K562 (cell line): ENCODE data around the gene CTSW. TPM values are rescaled to one million over a fixed set of nuclear protein-coding genes. Genes with fewer than 3 reads are reported as not detected.

ENCODE experiments used
- E2F6 ChIP-seq, 2 experiments: IDR thresholded peaks; 2 replicates each; pipeline ENCODE4 v1.6.1; 2011; ENCODE audit warnings: borderline replicate concordance in 1 of 2, control low read depth in 1 of 2, low read depth in 1 of 2, low read length in 1 of 2, mild to moderate bottlenecking in 1 of 2, mixed read lengths in 1 of 2, moderate library complexity in 1 of 2; ENCODE audit not compliant: insufficient read depth in 1 of 2, insufficient read length in 1 of 2, poor library complexity in 1 of 2, severe bottlenecking in 1 of 2; ENCODE audit errors: extremely low read depth in 1 of 2
- ERF ChIP-seq: fragments of 450-650 bp; formaldehyde crosslinking; IDR thresholded peaks from 2 replicates; pipeline ENCODE4 v1.4.0; 2020; ENCODE audit warnings: mild to moderate bottlenecking, mixed read lengths
- ESRRB ChIP-seq: fragments of 250-450 bp; sonication (Bioruptor Pico); IDR thresholded peaks from 2 replicates; pipeline ENCODE4 v1.5.0; 2020; ENCODE audit warnings: mild to moderate bottlenecking, moderate library complexity, borderline replicate concordance
- GTF2E2 ChIP-seq: fragments of 200-800 bp; sonication (Bioruptor generic); IDR thresholded peaks from 2 replicates; pipeline ENCODE4 v1.6.1; 2016; ENCODE audit warnings: missing genetic modification characterization, missing compliant biosample characterization
- GTF2F1 ChIP-seq: IDR thresholded peaks from 2 replicates; pipeline ENCODE4 v1.6.1; 2011; ENCODE audit warnings: low read depth, low read length, improper control_type of control experiment
- HDGF ChIP-seq: fragments of 450-650 bp; IDR thresholded peaks from 2 replicates; pipeline ENCODE4 v1.6.1; 2016
- LEF1 ChIP-seq: fragments of 450-650 bp; IDR thresholded peaks from 2 replicates; pipeline ENCODE4 v1.6.1; 2016; ENCODE audit warnings: mild to moderate bottlenecking
- MEF2A ChIP-seq: IDR thresholded peaks from 2 replicates; pipeline ENCODE4 v1.6.1; 2011; ENCODE audit warnings: low read depth, mild to moderate bottlenecking, low read length, moderate library complexity; ENCODE audit not compliant: control insufficient read depth
- NCOA1 ChIP-seq: fragments of 450-650 bp; IDR thresholded peaks from 2 replicates; pipeline ENCODE4 v1.6.1; 2016; ENCODE audit warnings: low read depth
- PHTF2 ChIP-seq: fragments of 250-450 bp; sonication (Bioruptor Pico); IDR thresholded peaks from 2 replicates; pipeline ENCODE4 v1.5.0; 2021; ENCODE audit warnings: mild to moderate bottlenecking
- PPARD ChIP-seq: fragments of 250-450 bp; sonication (Bioruptor Pico); IDR thresholded peaks from 2 replicates; pipeline ENCODE4 v1.8.0; 2022; ENCODE audit warnings: inconsistent platforms, mild to moderate bottlenecking, moderate library complexity
- XRCC5 ChIP-seq: fragments of 200-400 bp; formaldehyde crosslinking; IDR thresholded peaks from 2 replicates; pipeline ENCODE4 v1.6.1; 2017; ENCODE audit warnings: low read depth, mild to moderate bottlenecking, low read length
- ZNF717 ChIP-seq: fragments of 250-450 bp; sonication (Bioruptor Pico); IDR thresholded peaks from 2 replicates; pipeline ENCODE4 v1.5.0; 2021
- polyA plus RNA-seq, 8 experiments: library from polyadenylated mRNA; depleted of rRNA in 4 of 8; stranded (reverse) in 5 of 8; unstranded in 3 of 8; fragments of >200 nt; fragmentation: Nextera tagmentation in 2 of 8; fragmentation: Illumina TruSeq in 1 of 8; extraction: Ambion mirVana in 2 of 8; extraction: Trizol in 1 of 8; gene quantifications; 2 replicates each; pipeline versions ENCODE4 v1.2.1 to v1.2.3, GENCODE V29; 2011 to 2014; ENCODE audit warnings: inconsistent platforms in 1 of 8, missing spikeins in 1 of 8
- total RNA-seq, 7 experiments: library from RNA; depleted of rRNA in 6 of 7; stranded (reverse); fragments of >200 nt in 6 of 7; fragmentation: Illumina TruSeq in 2 of 7; extraction: Trizol in 2 of 7; gene quantifications; 2 replicates each; pipeline versions ENCODE4 v1.2.1 to v1.2.3, GENCODE V29; 2011 to 2021; ENCODE audit warnings: low replicate concordance in 1 of 7
- TF ChIP-seq, protein P1 (sequence below): fragments of 200-600 bp; sonication (generic); IDR thresholded peaks from one replicate; pipeline ENCODE4 v1.6.1; 2012; ENCODE audit warnings: mild to moderate bottlenecking, low read depth, low read length, inconsistent platforms

Gene CTSW
- total and polyA plus RNA-seq, 9 of the 15 experiments (the other 6 are each of a cell fraction or from before 2014, with no cell fraction given), result 0.04 TPM; not detected in 8

DNA sequence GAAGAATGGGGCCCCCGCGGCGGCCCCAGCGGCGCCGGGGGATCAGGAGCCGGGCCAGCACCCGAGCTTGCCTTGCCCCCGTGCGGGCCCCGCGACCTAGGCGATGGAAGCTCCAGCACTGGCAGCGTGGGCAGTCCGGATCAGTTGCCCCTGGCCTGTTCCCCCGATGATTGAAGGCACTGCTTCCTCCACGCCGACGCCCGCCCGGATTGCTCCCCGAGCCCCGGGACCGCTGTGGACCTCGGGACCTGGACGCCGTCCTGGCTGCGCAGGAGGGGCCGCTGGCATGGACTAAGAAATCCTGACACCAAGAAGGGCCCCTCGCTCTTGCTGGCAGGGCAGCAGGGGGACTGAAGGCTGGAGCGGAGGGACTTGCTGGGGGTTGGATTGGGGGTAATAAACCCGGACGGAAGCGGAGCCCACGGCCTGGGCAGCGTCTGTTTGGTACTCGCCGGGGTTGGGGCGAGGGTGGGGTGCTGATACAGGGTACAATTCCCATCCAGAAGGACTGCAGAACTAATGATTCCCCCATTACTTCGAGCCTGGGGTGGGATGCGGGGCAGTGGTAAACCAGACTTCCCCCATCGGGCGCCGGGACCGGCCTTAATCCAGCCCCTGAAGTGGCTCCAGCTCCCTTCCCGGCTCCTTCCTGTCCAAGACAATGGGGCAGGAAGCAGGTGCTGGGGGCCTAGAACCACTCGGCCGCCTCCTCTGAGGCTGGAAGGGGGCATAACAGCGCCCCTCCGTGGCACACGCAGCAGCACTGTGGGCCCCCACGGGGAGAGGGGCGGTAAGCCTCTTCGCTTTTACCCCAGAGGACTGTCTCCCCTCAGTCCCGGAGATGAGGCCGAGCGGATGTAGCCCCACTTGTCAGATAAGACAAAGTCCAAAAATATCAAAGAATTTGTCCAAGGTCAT lies 11.8 kb downstream of the CTSW start (continued):
- TF ChIP-seq, protein P1, sequence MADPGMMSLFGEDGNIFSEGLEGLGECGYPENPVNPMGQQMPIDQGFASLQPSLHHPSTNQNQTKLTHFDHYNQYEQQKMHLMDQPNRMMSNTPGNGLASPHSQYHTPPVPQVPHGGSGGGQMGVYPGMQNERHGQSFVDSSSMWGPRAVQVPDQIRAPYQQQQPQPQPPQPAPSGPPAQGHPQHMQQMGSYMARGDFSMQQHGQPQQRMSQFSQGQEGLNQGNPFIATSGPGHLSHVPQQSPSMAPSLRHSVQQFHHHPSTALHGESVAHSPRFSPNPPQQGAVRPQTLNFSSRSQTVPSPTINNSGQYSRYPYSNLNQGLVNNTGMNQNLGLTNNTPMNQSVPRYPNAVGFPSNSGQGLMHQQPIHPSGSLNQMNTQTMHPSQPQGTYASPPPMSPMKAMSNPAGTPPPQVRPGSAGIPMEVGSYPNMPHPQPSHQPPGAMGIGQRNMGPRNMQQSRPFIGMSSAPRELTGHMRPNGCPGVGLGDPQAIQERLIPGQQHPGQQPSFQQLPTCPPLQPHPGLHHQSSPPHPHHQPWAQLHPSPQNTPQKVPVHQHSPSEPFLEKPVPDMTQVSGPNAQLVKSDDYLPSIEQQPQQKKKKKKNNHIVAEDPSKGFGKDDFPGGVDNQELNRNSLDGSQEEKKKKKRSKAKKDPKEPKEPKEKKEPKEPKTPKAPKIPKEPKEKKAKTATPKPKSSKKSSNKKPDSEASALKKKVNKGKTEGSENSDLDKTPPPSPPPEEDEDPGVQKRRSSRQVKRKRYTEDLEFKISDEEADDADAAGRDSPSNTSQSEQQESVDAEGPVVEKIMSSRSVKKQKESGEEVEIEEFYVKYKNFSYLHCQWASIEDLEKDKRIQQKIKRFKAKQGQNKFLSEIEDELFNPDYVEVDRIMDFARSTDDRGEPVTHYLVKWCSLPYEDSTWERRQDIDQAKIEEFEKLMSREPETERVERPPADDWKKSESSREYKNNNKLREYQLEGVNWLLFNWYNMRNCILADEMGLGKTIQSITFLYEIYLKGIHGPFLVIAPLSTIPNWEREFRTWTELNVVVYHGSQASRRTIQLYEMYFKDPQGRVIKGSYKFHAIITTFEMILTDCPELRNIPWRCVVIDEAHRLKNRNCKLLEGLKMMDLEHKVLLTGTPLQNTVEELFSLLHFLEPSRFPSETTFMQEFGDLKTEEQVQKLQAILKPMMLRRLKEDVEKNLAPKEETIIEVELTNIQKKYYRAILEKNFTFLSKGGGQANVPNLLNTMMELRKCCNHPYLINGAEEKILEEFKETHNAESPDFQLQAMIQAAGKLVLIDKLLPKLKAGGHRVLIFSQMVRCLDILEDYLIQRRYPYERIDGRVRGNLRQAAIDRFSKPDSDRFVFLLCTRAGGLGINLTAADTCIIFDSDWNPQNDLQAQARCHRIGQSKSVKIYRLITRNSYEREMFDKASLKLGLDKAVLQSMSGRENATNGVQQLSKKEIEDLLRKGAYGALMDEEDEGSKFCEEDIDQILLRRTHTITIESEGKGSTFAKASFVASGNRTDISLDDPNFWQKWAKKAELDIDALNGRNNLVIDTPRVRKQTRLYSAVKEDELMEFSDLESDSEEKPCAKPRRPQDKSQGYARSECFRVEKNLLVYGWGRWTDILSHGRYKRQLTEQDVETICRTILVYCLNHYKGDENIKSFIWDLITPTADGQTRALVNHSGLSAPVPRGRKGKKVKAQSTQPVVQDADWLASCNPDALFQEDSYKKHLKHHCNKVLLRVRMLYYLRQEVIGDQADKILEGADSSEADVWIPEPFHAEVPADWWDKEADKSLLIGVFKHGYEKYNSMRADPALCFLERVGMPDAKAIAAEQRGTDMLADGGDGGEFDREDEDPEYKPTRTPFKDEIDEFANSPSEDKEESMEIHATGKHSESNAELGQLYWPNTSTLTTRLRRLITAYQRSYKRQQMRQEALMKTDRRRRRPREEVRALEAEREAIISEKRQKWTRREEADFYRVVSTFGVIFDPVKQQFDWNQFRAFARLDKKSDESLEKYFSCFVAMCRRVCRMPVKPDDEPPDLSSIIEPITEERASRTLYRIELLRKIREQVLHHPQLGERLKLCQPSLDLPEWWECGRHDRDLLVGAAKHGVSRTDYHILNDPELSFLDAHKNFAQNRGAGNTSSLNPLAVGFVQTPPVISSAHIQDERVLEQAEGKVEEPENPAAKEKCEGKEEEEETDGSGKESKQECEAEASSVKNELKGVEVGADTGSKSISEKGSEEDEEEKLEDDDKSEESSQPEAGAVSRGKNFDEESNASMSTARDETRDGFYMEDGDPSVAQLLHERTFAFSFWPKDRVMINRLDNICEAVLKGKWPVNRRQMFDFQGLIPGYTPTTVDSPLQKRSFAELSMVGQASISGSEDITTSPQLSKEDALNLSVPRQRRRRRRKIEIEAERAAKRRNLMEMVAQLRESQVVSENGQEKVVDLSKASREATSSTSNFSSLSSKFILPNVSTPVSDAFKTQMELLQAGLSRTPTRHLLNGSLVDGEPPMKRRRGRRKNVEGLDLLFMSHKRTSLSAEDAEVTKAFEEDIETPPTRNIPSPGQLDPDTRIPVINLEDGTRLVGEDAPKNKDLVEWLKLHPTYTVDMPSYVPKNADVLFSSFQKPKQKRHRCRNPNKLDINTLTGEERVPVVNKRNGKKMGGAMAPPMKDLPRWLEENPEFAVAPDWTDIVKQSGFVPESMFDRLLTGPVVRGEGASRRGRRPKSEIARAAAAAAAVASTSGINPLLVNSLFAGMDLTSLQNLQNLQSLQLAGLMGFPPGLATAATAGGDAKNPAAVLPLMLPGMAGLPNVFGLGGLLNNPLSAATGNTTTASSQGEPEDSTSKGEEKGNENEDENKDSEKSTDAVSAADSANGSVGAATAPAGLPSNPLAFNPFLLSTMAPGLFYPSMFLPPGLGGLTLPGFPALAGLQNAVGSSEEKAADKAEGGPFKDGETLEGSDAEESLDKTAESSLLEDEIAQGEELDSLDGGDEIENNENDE, result peak; percentile 73
- TF ChIP-seq GTF2F1 (no peak), XRCC5 (peak; percentile 62), E2F6 (IDR thresholded peaks at IDR 0.05; ENCODE audit: borderline replicate concordance in 1 of 2, extremely low read depth in 1 of 2, insufficient read depth in 1 of 2, insufficient read length in 1 of 2, low read depth in 1 of 2, low read length in 1 of 2, poor library complexity in 1 of 2, severe bottlenecking in 1 of 2) (peak in 1 of 2 experiments; percentile 38), LEF1 (no peak), ERF (no peak), ESRRB (CRISPR knock-in tag) (no peak), PHTF2 (CRISPR knock-in tag) (no peak), PPARD (CRISPR knock-in tag) (no peak), ZNF717 (CRISPR knock-in tag) (no peak), HDGF (no peak), GTF2E2 (peak; percentile 13; the same call in 1 of the 2 replicates), MEF2A (peak; percentile 44; the same call in 1 of the 2 replicates), NCOA1 (0 out of 2 replicates have a peak, but pooled peaks have one; percentile 17)
